Measurements from ENCODE around the gene CLMN. TPM values are rescaled to one million over a fixed set of nuclear protein-coding genes. Genes with fewer than 3 reads are reported as not detected.

The CLMN gene
- total RNA-seq, 1 donor from 2014 or later, result 0.29 TPM

DNA sequence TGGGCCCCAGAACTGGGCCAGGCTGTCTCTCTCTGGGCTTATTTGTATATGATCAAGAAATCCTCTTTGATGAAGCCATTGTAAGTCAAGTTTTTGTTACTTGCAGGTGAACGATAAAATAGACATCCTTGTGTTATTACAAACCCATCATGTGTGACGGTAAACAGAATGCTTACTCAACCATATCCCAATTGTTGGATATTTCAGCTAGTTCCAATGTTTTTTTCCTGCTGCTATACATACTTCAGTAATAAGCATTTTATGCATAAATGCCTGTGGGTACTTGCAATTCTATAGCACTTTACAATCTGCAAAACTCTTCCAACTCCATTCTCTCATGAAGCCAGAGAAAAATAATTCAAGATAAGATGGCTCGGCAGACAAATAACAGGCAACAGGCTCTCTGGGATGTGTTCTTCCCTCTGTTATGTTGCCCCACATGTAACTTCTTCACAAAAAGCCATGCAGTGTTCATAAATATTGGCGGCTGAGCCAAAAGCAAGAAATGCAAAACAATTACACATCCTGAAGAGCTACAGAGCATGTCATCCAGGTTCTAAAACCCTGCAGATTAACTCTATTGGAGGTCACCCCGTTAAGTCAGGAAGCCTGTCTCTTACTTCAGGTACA lies 69.5 kb downstream of the CLMN start:
- intact Hi-C loops (cut with micrococcal nuclease), result no loop called here

DNA sequence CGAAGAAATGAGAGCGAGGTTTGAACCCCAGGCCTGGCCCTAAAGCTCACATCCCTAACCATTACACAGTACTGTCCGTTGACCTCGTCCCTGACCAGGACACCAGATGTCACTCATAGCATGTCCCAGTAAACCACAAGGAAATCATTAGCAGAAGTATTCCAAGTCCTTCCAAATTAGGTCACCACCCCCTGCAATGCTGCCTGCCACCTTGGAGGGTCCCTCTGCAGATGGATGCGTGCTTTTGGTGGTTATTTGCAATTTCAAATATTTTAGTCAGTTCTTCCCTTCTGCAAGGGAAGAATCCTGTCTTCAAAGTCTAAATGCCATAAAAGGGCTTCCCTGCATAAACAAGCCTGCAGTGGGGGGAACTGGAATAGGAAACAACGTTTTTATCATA lies 71.3 kb downstream of the CLMN start:
- intact Hi-C loops (cut with micrococcal nuclease), result no loop called here

GRCh38 chr14:95246870-95247269 lies 72.8 kb downstream of the CLMN start:
- intact Hi-C loops (cut with micrococcal nuclease), result no loop called here

DNA sequence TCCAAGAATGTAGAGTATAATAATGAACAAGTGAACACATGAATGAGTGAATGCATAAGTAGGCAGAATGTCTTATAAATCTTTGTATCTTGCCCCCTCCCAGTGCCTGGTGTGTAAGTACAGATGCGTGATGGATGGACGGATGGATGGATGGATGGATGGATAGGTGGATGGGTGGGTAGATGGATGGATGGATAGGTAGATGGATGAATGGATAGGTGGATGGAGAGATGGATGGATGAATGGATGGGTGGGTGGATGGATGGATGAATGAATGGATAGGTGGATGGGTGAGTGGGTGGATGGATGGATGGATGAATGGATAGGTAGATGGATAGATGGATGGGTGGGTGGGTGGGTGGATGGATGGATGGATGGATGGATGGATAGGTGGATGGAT lies 74.4 kb downstream of the CLMN start:
- intact Hi-C loops (cut with micrococcal nuclease), result no loop called here

GRCh38 chr14:95244587-95244986 lies 75.1 kb downstream of the CLMN start:
- intact Hi-C loops (cut with micrococcal nuclease), result no loop called here

DNA sequence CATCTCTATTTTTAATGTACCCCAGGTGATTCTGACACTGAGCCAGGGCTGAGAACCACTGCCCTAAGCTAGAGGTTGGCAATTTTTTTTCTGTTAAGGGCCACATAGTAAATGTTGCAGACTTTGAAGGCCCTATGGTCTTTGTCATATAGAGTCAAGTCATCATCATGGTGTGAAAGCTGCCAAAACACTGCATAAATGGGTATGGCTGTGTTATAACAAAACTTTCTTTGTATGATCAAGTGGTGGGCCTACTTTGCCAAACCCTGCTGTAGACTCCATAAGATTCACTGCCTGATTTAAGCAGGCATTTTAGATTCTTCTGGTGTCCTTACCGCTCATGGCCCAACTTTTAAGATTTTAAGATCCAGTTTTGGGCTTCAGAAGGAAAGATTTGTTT lies 76.8 kb downstream of the CLMN start:
- intact Hi-C loops (cut with micrococcal nuclease), result no loop called here

DNA sequence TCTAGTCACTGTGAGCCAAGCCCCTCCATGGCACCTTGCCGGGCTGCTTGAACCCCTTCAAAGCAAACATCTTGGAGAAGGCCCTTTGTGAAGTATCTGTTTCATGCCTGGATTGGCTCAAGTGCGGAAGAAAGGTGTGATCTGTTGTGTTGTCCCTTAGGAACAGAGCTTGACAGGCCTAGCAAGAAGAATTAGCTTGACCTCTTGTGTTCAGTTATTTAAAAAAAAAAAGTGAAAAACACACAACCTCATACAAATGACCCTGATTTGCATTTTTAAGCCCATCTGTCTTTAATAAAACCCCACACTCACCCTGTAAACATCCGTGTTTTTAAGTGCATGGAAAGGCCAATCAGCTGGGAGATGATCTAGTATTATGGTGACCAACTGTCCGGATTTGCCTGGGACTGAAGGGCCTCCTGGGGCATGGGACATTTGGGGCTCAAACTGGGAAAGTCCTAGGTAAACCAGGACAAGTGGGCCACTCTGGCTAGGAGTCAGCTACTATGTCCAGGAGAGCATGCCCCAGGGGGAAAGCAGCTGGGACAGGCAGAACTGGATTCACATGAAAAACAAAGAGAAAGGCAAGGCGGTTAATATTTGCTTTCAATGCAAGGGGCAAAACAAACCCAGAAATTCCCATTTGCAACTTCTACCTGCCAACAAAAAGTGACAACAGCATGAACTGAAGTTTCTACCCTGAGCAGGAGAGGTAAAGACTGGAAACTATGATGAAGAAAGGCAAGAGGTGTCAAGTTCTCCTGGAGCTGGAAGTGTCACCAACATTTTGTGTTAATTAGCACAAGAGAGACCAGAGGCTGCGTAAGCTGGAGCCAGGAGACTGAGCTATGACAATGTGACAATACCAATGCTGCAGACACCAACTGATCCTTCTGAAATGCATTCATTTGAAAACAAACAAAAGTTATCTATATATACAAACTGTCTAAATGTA lies 78.6 kb downstream of the CLMN start:
- intact Hi-C loops (cut with micrococcal nuclease), result no loop called here

GRCh38 chr14:95238487-95239298 lies 81.0 kb downstream of the CLMN start:
- intact Hi-C loops (cut with micrococcal nuclease), result no loop called here

GRCh38 chr14:95237958-95238340 lies 81.8 kb downstream of the CLMN start:
- intact Hi-C loops (cut with micrococcal nuclease), result no loop called here

DNA sequence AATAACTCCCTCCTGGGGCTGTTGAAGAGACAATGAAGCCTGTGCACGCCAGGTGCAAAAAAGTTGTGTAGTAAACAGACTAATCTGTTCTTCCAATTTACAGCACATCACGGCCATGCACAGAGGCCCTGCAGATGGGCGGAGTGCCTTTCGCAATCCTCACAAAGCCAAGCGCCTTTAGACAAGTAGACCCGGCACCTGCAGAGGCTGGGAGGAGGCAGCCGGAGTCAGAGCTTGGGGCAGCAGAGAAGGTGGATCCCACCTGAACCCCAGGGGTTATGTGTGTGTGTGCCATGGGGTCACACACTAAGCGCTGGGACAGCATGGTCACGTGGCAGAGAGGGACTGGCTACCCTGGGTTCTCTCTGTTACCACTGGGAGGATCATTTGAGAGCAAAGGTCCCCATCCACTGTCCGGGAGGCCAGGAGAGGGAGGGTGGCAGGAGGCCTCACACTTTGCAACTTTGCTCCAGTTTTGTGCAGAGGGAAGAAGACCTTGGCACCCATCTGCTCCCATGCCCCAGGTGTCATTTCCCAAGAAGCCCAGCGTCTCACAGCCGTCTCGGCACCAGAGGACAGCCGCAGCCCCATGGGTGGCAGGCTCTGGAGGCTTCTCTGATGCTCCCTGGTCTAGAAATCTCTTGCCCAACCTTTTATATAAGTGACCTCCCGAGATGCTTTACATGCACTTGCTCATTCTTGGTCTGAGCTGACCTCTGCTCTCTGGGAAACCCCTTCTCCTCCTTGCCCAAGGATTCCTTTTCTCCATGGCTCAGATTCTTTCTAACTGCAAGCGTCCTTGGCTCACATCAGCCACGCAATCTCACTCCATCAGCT lies 82.4 kb downstream of the CLMN start:
- intact Hi-C loops (cut with micrococcal nuclease), result no loop called here

- intact Hi-C loops (cut with micrococcal nuclease), result no loop called here
Observed at GRCh38 chr14:95236221-95236620, 83.5 kb downstream of the CLMN start.

- intact Hi-C loops (cut with micrococcal nuclease), result no loop called here
Observed at GRCh38 chr14:95235767-95236166, 83.9 kb downstream of the CLMN start.

DNA sequence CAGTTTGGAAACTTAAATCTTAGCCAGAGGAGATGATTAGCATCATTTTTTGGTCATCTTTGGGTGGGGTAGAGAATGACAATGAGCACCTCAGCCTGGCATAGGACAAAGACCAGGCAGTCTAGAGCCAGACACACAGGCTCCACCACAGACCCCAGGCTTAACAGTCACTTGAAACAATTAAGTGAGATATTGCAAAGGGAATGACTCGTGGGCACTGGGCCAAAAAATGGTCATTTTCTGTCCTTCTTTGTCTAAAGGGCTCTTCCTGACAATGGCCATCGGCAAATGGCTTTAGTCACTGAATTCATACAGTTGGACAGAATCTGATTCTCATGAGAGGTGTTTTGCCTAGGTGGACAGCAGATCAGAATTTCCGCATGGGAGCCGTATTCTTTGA lies 84.4 kb downstream of the CLMN start:
- intact Hi-C loops (cut with micrococcal nuclease), result no loop called here

DNA sequence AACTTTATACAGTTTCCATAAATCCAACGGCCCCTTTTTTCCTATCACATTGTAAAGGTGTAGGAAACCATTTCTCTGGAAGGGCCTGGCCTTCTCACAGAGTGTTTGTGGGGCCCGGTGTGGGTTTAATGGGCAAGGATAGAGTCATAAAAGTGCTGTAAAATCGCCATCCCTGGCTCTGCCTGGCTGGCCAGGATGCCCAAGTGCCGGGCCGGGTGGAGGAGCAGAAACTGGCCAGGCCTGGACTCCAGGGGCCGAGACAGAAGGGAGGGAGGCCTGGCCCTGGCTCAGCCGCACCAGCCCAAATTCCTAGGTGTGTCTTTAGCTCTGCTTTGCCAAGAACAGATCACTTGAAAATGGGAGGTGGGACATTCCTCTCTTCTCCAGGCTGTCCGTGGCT lies 85.3 kb downstream of the CLMN start:
- intact Hi-C loops (cut with micrococcal nuclease), result no loop called here

- intact Hi-C loops (cut with micrococcal nuclease), result no loop called here
Observed at GRCh38 chr14:95233702-95234241, 85.9 kb downstream of the CLMN start.

DNA sequence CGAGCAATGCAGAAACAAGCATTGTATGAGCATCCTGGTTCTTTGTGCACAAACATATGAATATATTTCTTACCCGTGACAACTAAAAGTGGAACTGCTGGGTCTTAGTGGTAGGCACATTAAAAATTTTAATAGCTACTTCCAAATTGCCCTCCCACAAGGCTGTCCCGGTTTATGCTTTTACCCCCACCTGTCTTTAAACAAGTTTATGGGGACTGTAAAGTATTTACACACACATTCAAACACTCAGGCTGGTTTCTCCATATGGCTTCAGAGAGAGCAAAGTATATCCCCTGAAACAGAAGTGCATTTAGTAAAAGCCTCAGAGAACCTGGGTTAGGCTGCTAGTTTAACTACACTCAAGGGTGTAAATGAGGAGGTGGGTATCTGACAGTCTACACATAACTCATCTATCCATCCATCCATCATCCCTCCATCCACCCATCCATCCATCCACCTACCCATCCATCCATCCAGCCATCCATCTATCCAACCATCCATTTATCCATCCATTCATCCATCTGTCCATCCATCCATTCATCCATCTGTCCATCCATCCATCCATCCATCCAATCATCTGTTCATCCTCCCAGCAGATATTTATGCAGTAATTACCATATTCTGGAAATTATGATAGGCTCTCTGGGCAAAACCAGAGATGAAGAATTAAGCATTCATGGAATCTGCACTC lies 86.7 kb downstream of the CLMN start:
- intact Hi-C loops (cut with micrococcal nuclease), result no loop called here

DNA sequence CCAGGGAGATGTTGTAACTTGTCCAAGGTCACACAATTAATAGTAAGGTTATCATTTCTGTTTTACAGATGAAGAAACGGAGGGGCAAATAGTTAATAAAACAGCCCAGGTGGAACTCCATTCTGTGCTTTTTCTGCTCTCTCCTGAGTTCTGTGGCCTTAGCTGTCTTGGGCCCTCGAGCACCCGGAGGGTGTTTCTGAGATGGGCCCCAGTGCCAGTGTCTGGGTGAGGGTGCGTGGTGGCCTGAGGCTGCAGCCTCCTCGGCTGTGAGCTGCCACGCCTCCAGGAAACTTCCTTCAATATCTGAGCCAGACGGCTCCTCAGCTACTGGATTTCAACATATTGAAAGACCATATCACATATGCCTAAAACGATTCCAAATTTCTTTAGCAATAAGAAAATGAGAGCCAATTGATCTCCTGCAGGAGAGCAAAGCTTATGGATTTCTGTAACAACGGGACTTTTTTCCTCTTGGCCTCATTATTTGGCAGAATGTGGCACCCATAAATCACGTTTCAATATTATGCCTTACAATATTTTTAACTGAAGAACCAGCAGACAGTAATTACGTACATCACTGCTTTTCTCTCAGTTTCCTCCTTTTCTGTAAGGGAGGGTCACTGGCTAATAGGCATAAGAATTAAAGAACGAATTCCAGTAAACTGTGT lies 87.6 kb downstream of the CLMN start:
- intact Hi-C loops (cut with micrococcal nuclease), result no loop called here

DNA sequence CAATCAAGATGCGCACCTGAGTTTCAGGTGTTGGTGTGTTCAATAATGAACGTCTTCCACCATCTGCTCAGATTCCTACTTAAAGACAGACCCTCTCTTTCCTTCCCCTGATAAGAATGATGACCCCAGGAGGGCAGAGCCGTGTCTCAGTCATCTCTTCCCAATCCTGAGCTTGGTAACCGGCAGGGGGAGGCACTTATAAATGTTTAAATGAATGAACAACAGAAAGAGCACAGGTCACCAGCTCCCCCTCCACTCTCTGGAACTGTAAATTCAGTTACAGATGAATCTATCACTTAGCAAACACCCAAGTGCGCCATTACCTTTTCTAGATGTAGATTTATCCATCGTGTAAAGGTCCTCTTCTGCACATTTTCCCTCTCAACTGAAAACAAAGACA lies 90.0 kb downstream of the CLMN start:
- intact Hi-C loops (cut with micrococcal nuclease), result no loop called here

- intact Hi-C loops (cut with micrococcal nuclease), result no loop called here
Observed at GRCh38 chr14:95228240-95228639, 91.5 kb downstream of the CLMN start.
